ENCODE results near the gene MATR3. TPM values are rescaled to one million over a fixed set of nuclear protein-coding genes. Genes with fewer than 3 reads are reported as not detected.

The MATR3 gene
- total RNA-seq, 4 donors from 2014 or later, result 164 to 234 (median 220) TPM

- Histone ChIP-seq H3K9me3 (no peaks in the 10 kb centered on the region), H3K27me3 (no peaks in the 10 kb centered on the region), H3K4me3 (no peak overlapping the region), H3K36me3 (peaks cover 11 to 29% (median 26%) of the 10 kb centered on the region in 4 donors), H3K4me1 (peaks cover 1 to 4% (median 3%) of the 10 kb centered on the region in 4 donors), H3K27ac (replicated peaks in 1 of 4) (no peak overlapping the region)
- 73% methylated on average over 6 of the region's 6 CpGs for WGBS
- intact Hi-C loops (cut with DNase I), result no loop called here
- TF ChIP-seq POLR2A (IDR thresholded peaks at IDR 0.05; ENCODE audit: low read depth) (no peak), EP300 (IDR thresholded peaks at IDR 0.05) (no peak), POLR2AphosphoS5 (IDR thresholded peaks at IDR 0.05) (no peak)
- TF ChIP-seq, protein P1, sequence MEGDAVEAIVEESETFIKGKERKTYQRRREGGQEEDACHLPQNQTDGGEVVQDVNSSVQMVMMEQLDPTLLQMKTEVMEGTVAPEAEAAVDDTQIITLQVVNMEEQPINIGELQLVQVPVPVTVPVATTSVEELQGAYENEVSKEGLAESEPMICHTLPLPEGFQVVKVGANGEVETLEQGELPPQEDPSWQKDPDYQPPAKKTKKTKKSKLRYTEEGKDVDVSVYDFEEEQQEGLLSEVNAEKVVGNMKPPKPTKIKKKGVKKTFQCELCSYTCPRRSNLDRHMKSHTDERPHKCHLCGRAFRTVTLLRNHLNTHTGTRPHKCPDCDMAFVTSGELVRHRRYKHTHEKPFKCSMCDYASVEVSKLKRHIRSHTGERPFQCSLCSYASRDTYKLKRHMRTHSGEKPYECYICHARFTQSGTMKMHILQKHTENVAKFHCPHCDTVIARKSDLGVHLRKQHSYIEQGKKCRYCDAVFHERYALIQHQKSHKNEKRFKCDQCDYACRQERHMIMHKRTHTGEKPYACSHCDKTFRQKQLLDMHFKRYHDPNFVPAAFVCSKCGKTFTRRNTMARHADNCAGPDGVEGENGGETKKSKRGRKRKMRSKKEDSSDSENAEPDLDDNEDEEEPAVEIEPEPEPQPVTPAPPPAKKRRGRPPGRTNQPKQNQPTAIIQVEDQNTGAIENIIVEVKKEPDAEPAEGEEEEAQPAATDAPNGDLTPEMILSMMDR (IDR thresholded peaks at IDR 0.05), result no peak
- no peak for DNase-seq (ENCODE audit: extremely low spot score)
Observed at GRCh38 chr5:139335811-139336210, 42.3 kb downstream of the MATR3 start.

DNA sequence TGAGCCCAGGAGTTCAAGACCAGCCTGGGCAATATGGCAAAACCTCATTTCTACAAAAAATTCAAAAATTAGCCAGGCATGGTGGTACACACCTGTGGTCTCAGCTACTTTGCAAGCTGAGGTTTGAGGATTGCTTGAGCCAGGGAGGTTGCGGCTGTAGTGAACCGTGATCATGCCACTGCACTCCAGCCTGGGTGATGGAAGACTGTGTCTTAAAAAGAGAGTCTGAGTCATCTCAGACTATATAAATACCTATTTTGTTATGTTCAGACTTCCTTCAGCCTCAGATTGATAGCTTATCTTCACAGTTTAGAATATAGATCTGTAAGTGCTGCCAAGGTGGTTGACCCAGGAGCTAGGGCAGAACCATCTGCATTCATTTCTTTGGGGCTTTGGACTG is 46.5 kb downstream of the MATR3 start:
- H3K27ac ChIP-seq (replicated peaks in 1 of 4), result no peak overlapping the region
- peaks cover 23 to 41% (median 36%) of the 10 kb centered on the region in 4 donors for H3K4me1 ChIP-seq
- H3K4me3 ChIP-seq, result no peak overlapping the region
- no peaks in the 10 kb centered on the region for H3K36me3 ChIP-seq
- H3K27me3 ChIP-seq, result no peaks in the 10 kb centered on the region
- WGBS, result 83% methylated on average over 2 of the region's 2 CpGs
- DNase-seq (ENCODE audit: extremely low spot score), result no peak
- intact Hi-C loops (cut with DNase I), result loop anchor here (5.0 kb wide), 1 partner anchor 43 kb away; no protein-coding TSS in a partner anchor
- H3K9me3 ChIP-seq, result no peaks in the 10 kb centered on the region
- TF ChIP-seq POLR2AphosphoS5 (IDR thresholded peaks at IDR 0.05) (no peak), POLR2A (IDR thresholded peaks at IDR 0.05; ENCODE audit: low read depth) (no peak), EP300 (IDR thresholded peaks at IDR 0.05) (no peak)
- TF ChIP-seq, protein P1 (IDR thresholded peaks at IDR 0.05), result no peak

DNA sequence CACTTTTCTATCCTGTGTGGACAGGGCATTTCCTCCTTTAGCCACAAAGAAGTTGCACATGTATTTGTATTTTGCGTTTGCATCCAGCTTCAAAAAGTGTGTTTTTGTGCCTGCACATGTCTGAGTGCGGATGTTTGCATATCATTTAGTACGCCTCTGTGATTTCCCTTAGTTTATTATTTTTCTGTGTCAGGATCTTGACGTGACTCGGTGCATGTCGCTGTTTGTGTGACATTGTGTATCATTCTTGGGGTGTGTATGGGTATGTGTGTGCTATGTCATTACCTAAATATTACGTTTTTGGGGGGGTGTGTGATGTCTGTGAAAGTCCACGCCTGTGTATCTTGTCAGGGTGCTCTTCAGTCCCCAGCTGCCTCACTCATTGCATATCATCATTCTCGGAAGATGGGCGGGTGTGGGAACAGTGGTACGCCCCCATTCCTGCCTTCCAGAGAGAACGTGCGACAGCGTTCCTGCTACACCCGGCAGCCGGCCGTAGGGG is 47.7 kb downstream of the MATR3 start:
- intact Hi-C loops (cut with DNase I), result loop anchor here (5.0 kb wide), 1 partner anchor 44 kb away; no protein-coding TSS in a partner anchor
- Histone ChIP-seq H3K36me3 (no peaks in the 10 kb centered on the region), H3K9me3 (no peaks in the 10 kb centered on the region), H3K27me3 (no peaks in the 10 kb centered on the region), H3K27ac (replicated peaks in 1 of 4) (peak overlapping the region; percentile 98 to 99 (median 98)), H3K4me3 (peak overlapping the region; percentile 78 to 98 (median 97)), H3K4me1 (peaks cover 23 to 47% (median 43%) of the 10 kb centered on the region in 4 donors)
- TF ChIP-seq POLR2A (IDR thresholded peaks at IDR 0.05; ENCODE audit: low read depth) (no peak), EP300 (IDR thresholded peaks at IDR 0.05) (no peak), POLR2AphosphoS5 (IDR thresholded peaks at IDR 0.05) (no peak)
- TF ChIP-seq, protein P1 (IDR thresholded peaks at IDR 0.05), result no peak
- no peak for DNase-seq (ENCODE audit: extremely low spot score)
- 4% methylated on average over 15 of the region's 17 CpGs for WGBS

DNA sequence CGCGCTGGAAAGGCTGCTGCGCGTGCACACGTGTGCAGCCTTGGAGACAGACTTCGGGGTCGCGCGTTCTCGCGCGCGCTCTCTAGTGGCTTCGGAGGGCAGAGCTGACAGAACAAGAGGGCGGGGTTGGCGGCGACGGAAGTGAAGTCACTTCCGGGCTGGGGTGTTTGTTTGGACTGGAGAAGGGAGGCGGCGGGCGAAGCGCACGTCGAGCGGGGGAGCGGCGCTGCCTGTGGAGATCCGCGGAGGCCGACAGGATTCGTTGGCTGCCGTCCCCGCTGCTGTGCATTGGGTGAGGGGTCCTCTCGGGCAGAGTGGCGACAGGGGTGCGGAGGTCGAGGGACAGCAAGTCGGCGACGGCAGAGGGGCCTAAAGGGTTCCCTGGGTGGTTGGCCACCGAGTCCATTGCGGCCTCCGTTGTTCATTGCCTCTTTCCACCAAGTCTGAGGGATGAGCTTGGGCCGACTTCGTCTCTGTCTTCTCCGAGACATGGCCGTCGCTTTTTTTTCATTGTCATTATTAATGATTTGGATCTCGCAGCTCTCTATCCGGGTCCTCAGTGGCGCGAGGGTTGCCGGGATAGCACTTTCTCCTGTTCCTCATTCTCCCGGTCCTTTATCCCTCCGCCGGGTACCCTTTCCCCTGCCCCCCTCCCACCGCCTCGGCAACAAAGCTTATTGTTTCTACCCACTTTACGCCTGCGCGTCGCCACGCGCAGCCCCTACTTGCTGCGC is 48.3 kb downstream of the MATR3 start, which contains the start of gene PAIP2:
Gene PAIP2 (plus strand): TSS at position 166 of the 734 bp plus-strand sequence. CDS start 21,931 bp downstream, outside the sequence.
- Histone ChIP-seq H3K4me3 (peak within 1 kb of the TSS; percentile 78 to 98 (median 97)), H3K36me3 (no peaks in the 10 kb centered on the region), H3K9me3 (no peaks in the 10 kb centered on the region), H3K27me3 (no peaks in the 10 kb centered on the region), H3K27ac (replicated peaks in 1 of 4) (peak within 1 kb of the TSS; percentile 98 to 99 (median 98)), H3K4me1 (peaks cover 23 to 54% (median 48%) of the 10 kb centered on the region in 4 donors)
- TF ChIP-seq POLR2AphosphoS5 (IDR thresholded peaks at IDR 0.05) (peak; percentile 95 to 98), POLR2A (IDR thresholded peaks at IDR 0.05; ENCODE audit: low read depth) (peak; percentile 94), EP300 (IDR thresholded peaks at IDR 0.05) (no peak)
- TF ChIP-seq, protein P1 (IDR thresholded peaks at IDR 0.05), result peak; percentile 76 to 82 (median 79)
- DNase-seq (ENCODE audit: extremely low spot score), result peak; percentile 99
- intact Hi-C loops (cut with DNase I), result loop anchor here (5.0 kb wide), 1 partner anchor 45 kb away; no protein-coding TSS in a partner anchor
- 0% methylated on average over 23 of the region's 66 CpGs for WGBS

Measured in esophagus muscularis mucosa (tissue), 4 donors.